PC-3 (cell line): ENCODE measurements around the gene EPG5. TPM values are rescaled to one million over a fixed set of nuclear protein-coding genes. Genes with fewer than 3 reads are reported as not detected.

ENCODE experiments used
- ATAC-seq: fragments of 200-7000 bp; cut with Tn5 transposase; 2 replicates; pipeline ENCODE4 v1.9.1; 2020; ENCODE audit warnings: mild to moderate bottlenecking, moderate library complexity
- BruUV-seq: library from RNA; stranded (reverse); fragments of 400-500 nt; replicated peaks from 2 replicates; lab custom pipeline; 2021; lab: Mats Ljungman, UMichigan
- CTCF ChIA-PET: fragments of 300-600 bp; sonication (Branson Sonifier 250); formaldehyde crosslinking; loops from one replicate; lab custom pipeline; 2022; ENCODE audit warnings: antibody characterized with exemption; lab: Charles Lee
- POLR2A ChIA-PET: fragments of 300-600 bp; sonication (Branson Sonifier 250); formaldehyde crosslinking; loops from one replicate; lab custom pipeline; 2022; ENCODE audit warnings: antibody characterized with exemption; ENCODE audit not compliant: unreplicated experiment; lab: Charles Lee
- DNase-seq: peaks from one replicate; pipeline ENCODE4 v3.0.0-alpha.2; 2015
- H2AFZ ChIP-seq: fragments of 300-600 bp; sonication (generic); 2 replicates; pipeline ENCODE4 v1.6.0; 2016; ENCODE audit warnings: antibody characterized with exemption, low read length
- H3F3A ChIP-seq: fragments of 300-600 bp; sonication (generic); one replicate; pipeline ENCODE4 v1.6.0; 2017; ENCODE audit warnings: antibody characterized with exemption, low read length, control low read depth, mild to moderate bottlenecking; ENCODE audit not compliant: unreplicated experiment
- H3K27ac ChIP-seq: fragments of 300-600 bp; sonication (generic); 2 replicates; pipeline ENCODE4 v1.5.1; 2016; ENCODE audit warnings: mild to moderate bottlenecking, low read length
- H3K27me3 ChIP-seq: fragments of 300-600 bp; sonication (generic); 2 replicates; pipeline ENCODE4 v1.6.1; 2016; ENCODE audit warnings: low read length, mixed read lengths
- H3K36me3 ChIP-seq: fragments of 300-600 bp; sonication (generic); 2 replicates; pipeline ENCODE4 v1.6.1; 2016; ENCODE audit warnings: low read depth, mixed run types, low read length, mixed read lengths
- H3K4me1 ChIP-seq: fragments of 300-600 bp; sonication (generic); 2 replicates; pipeline ENCODE4 v1.5.1; 2016; ENCODE audit warnings: low read length; ENCODE audit not compliant: insufficient read depth
- H3K4me2 ChIP-seq: fragments of 300-600 bp; sonication (generic); 2 replicates; pipeline ENCODE4 v1.6.0; 2016; ENCODE audit warnings: low read length
- H3K4me3 ChIP-seq: fragments of 300-600 bp; sonication (generic); 2 replicates; pipeline ENCODE4 v1.5.1; 2016; ENCODE audit warnings: mild to moderate bottlenecking, low read length, mixed read lengths
- H3K79me2 ChIP-seq: fragments of 300-600 bp; sonication (generic); 2 replicates; pipeline ENCODE4 v1.6.1; 2017; ENCODE audit warnings: low read length, mixed read lengths
- H3K9ac ChIP-seq: fragments of 300-600 bp; sonication (generic); 2 replicates; pipeline ENCODE4 v1.6.0; 2016; ENCODE audit warnings: mild to moderate bottlenecking, low read length
- H3K9me2 ChIP-seq: fragments of 300-600 bp; sonication (generic); replicated peaks from 2 replicates; pipeline ENCODE4 v1.6.1; 2016; ENCODE audit warnings: mixed run types, low read length, mixed read lengths
- H3K9me3 ChIP-seq: fragments of 300-600 bp; sonication (generic); 2 replicates; pipeline ENCODE4 v1.6.1; 2016; ENCODE audit warnings: low read length, mixed read lengths
- H4K20me1 ChIP-seq: fragments of 300-600 bp; sonication (generic); 2 replicates; pipeline ENCODE4 v1.6.1; 2016; ENCODE audit warnings: low read length, mixed read lengths
- CTCF ChIP-seq: fragments of 300-600 bp; sonication (generic); conservative IDR thresholded peaks from 2 replicates; pipeline ENCODE4 v1.5.1; 2017; ENCODE audit warnings: antibody characterized with exemption, low read depth, mild to moderate bottlenecking, low read length
- EZH2 ChIP-seq: fragments of 300-600 bp; sonication (generic); IDR thresholded peaks from one replicate; pipeline ENCODE4 v1.6.1; 2017; ENCODE audit warnings: antibody characterized with exemption, mild to moderate bottlenecking, low read length; ENCODE audit not compliant: unreplicated experiment
- EZH2phosphoT487 ChIP-seq: fragments of 300-600 bp; sonication (generic); IDR thresholded peaks from 2 replicates; pipeline ENCODE4 v1.6.1; 2018; ENCODE audit warnings: mild to moderate bottlenecking, antibody characterized with exemption, low read length, borderline replicate concordance
- intact Hi-C: fragments of 100-400 bp; cut with micrococcal nuclease; formaldehyde crosslinking; loops from 2 replicates; pipeline ENCODE4 v1.9.0; 2023
- total RNA-seq: library from RNA; depleted of rRNA; stranded (reverse); fragments of >200 nt; gene quantifications from 2 replicates; pipeline ENCODE4 v1.2.3, GENCODE V29; 2014

Gene EPG5
- total RNA-seq, 1 experiment from 2014 or later = 7.1 TPM

- no peaks in the 10 kb centered on the region for H3K79me2 ChIP-seq
- H4K20me1 ChIP-seq = no peaks in the 10 kb centered on the region
- H3K4me3 ChIP-seq = no peak overlapping the region
- ChIA-PET POLR2A (no interaction called here), CTCF (no interaction called here)
- no peak overlapping the region for H3K9ac ChIP-seq
- no peaks in the 10 kb centered on the region for H3K9me3 ChIP-seq
- TF ChIP-seq EZH2 (no peak), CTCF (no peak), EZH2phosphoT487 (no peak)
- no peak for ATAC-seq
- H3F3A ChIP-seq = no peaks in the 10 kb centered on the region
- H3K4me2 ChIP-seq = no peak overlapping the region
- no peak overlapping the region for H3K27ac ChIP-seq
- intact Hi-C loops = no loop called here
- no peak overlapping the region for H2AFZ ChIP-seq
- no peak for DNase-seq
- no peaks in the 10 kb centered on the region for H3K36me3 ChIP-seq
- BruUV-seq = no TSS peak
- H3K27me3 ChIP-seq = no peaks in the 10 kb centered on the region
- H3K9me2 ChIP-seq = no peaks in the 10 kb centered on the region
- no peaks in the 10 kb centered on the region for H3K4me1 ChIP-seq
Measured at GRCh38 chr18:45856531-45856930, 110.6 kb downstream of the EPG5 start.

- Histone ChIP-seq H3K27ac (no peak overlapping the region), H3K9ac (no peak overlapping the region), H3K9me3 (no peaks in the 10 kb centered on the region), H3K79me2 (no peaks in the 10 kb centered on the region), H3K4me1 (no peaks in the 10 kb centered on the region), H4K20me1 (no peaks in the 10 kb centered on the region), H3K4me3 (no peak overlapping the region), H3K27me3 (no peaks in the 10 kb centered on the region), H3F3A (no peaks in the 10 kb centered on the region), H3K4me2 (no peak overlapping the region), H3K9me2 (no peaks in the 10 kb centered on the region), H3K36me3 (no peaks in the 10 kb centered on the region), H2AFZ (no peak overlapping the region)
- DNase-seq (no peak), ATAC-seq (no peak)
- intact Hi-C loops = no loop called here
- TF ChIP-seq EZH2phosphoT487 (no peak), CTCF (no peak), EZH2 (no peak)
- CTCF ChIA-PET = no interaction called here
- BruUV-seq = no TSS peak
- POLR2A ChIA-PET = no interaction called here
Measured at GRCh38 chr18:45854036-45854586, 113.0 kb downstream of the EPG5 start.

- CTCF ChIA-PET = no interaction called here
- no peak for DNase-seq
- TF ChIP-seq CTCF = no peak
- no peak for TF ChIP-seq EZH2
- TF ChIP-seq EZH2phosphoT487 = no peak
- no peak overlapping the region for H3K4me3 ChIP-seq
- no peak overlapping the region for H3K27ac ChIP-seq
- no peaks in the 10 kb centered on the region for H3K36me3 ChIP-seq
- POLR2A ChIA-PET = no interaction called here
- H3K79me2 ChIP-seq = no peaks in the 10 kb centered on the region
- no peaks in the 10 kb centered on the region for H3K9me2 ChIP-seq
- H2AFZ ChIP-seq = no peak overlapping the region
- no peaks in the 10 kb centered on the region for H3F3A ChIP-seq
- BruUV-seq = no TSS peak
- H3K4me2 ChIP-seq = no peak overlapping the region
- H4K20me1 ChIP-seq = no peaks in the 10 kb centered on the region
- H3K4me1 ChIP-seq = no peaks in the 10 kb centered on the region
- intact Hi-C loops = no loop called here
- no peak for ATAC-seq
- H3K9me3 ChIP-seq = no peaks in the 10 kb centered on the region
- H3K27me3 ChIP-seq = no peaks in the 10 kb centered on the region
- H3K9ac ChIP-seq = no peak overlapping the region
Measured at GRCh38 chr18:45852631-45853030, 114.5 kb downstream of the EPG5 start.
